GM10266 (cell line): Measurements from ENCODE around the gene FRMD4A.

Experiments
- DNase-seq: peaks from one replicate; pipeline ENCODE4 v3.0.0; 2012; ENCODE audit errors: extremely low spot score
- CTCF ChIP-seq: IDR thresholded peaks from 2 replicates; pipeline ENCODE4 v1.5.1; 2012; ENCODE audit warnings: mild to moderate bottlenecking, low read depth; ENCODE audit not compliant: control insufficient read depth, insufficient read depth; ENCODE audit errors: missing control alignments

The FRMD4A gene

GRCh38 chr10:14009371-14010100 is 321.2 kb downstream of the FRMD4A start:
- TF ChIP-seq CTCF = no peak
- DNase-seq = peak; percentile 47

GRCh38 chr10:14008740-14009080 is 322.0 kb downstream of the FRMD4A start:
- no peak for DNase-seq
- TF ChIP-seq CTCF = no peak

- no peak for DNase-seq
- no peak for TF ChIP-seq CTCF
Measured at GRCh38 chr10:14004536-14004935, 326.2 kb downstream of the FRMD4A start.

GRCh38 chr10:14003517-14004184 is 327.1 kb downstream of the FRMD4A start:
- TF ChIP-seq CTCF = no peak
- DNase-seq = no peak

- no peak for TF ChIP-seq CTCF
- DNase-seq = no peak
Measured at GRCh38 chr10:14001298-14002040, 329.3 kb downstream of the FRMD4A start.

GRCh38 chr10:13998163-13998835 is 332.4 kb downstream of the FRMD4A start:
- TF ChIP-seq CTCF = no peak
- DNase-seq = no peak
